SK-N-SH treated with all-trans-retinoic acid at 6 μM for 48 hours (cell line): Measurements from ENCODE around the gene SPTB.

Source experiments
- ZFP3 ChIP-seq: fragments of 250-450 bp; sonication (Bioruptor Pico); IDR thresholded peaks from 2 replicates; pipeline ENCODE4 v1.5.0; 2020; ENCODE audit warnings: mild to moderate bottlenecking, moderate library complexity
- ZNF70 ChIP-seq: fragments of 450-650 bp; formaldehyde crosslinking; IDR thresholded peaks from 2 replicates; pipeline ENCODE4 v1.5.0; 2020; ENCODE audit warnings: mild to moderate bottlenecking, moderate library complexity

DNA sequence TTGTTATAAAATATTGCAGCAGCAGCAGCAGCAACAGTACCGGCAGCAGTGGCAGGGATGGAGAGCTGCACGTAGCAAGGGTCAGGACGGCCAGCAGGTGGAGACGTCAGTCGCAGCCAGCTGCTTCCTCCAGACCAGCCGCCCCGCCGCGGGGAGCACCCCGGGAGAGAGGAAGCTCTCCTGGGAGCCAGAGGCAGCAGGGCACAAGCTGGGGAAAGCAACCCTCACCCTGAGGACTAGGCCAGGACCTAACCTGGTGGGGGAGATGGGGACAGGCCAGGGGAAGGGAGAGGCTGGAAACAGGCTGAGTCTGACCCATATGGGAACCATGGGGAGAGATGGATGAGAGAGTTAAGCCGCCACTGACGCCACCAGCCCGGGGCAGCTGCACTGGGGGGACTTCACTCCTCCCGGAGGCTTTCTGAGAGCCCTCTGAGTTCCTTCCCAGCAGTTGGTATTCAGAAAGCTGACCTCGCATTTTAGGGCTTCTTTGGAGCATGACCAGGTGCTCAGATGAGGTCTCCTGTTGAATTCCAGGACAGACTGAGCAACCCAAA is 56.3 kb downstream of the SPTB start:
- TF ChIP-seq ZNF70 (no peak), ZFP3 (no peak)
